ENCODE measurements around the gene ITPRID2.

ITPRID2 gene

GRCh38 chr2:181879295-181879694, 12.2 kb upstream of the ITPRID2 start:
- DNase-seq (ENCODE audit: low read depth in 2 of 2, low spot score in 1 of 2): no peak

GRCh38 chr2:181882246-181883020, 9.1 kb upstream of the ITPRID2 start:
- DNase-seq (ENCODE audit: low read depth in 2 of 2, low spot score in 1 of 2): no peak

- no peak for DNase-seq (ENCODE audit: low read depth in 2 of 2, low spot score in 1 of 2)
Measured at GRCh38 chr2:181884601-181885000, 6.9 kb upstream of the ITPRID2 start.

- DNase-seq (ENCODE audit: low read depth in 2 of 2, low spot score in 1 of 2): no peak
Measured at GRCh38 chr2:181885096-181885495, 6.4 kb upstream of the ITPRID2 start.

- no peak for DNase-seq (ENCODE audit: low read depth in 2 of 2, low spot score in 1 of 2)
Measured at GRCh38 chr2:181886192-181886591, 5.3 kb upstream of the ITPRID2 start.

GRCh38 chr2:181887045-181887444, 4.5 kb upstream of the ITPRID2 start:
- no peak for DNase-seq (ENCODE audit: low read depth in 2 of 2, low spot score in 1 of 2)

GRCh38 chr2:181889776-181890175, 1.8 kb upstream of the ITPRID2 start:
- no peak for DNase-seq (ENCODE audit: low read depth in 2 of 2, low spot score in 1 of 2)

GRCh38 chr2:181890271-181890670, 1.3 kb upstream of the ITPRID2 start:
- DNase-seq (ENCODE audit: low read depth in 2 of 2, low spot score in 1 of 2): no peak

GRCh38 chr2:181891966-181892798, 652 bp downstream of the ITPRID2 start:
- peak; percentile 19 to 40 for DNase-seq (ENCODE audit: low read depth in 2 of 2, low spot score in 1 of 2)

GRCh38 chr2:181892799-181893435, 1.4 kb downstream of the ITPRID2 start:
- no peak for DNase-seq (ENCODE audit: low read depth in 2 of 2, low spot score in 1 of 2)

GRCh38 chr2:181894381-181894780, 2.9 kb downstream of the ITPRID2 start:
- DNase-seq (ENCODE audit: low read depth in 2 of 2, low spot score in 1 of 2): no peak

- no peak for DNase-seq (ENCODE audit: low read depth in 2 of 2, low spot score in 1 of 2)
Measured at GRCh38 chr2:181895818-181896217, 4.3 kb downstream of the ITPRID2 start.

GRCh38 chr2:181896286-181896685, 4.8 kb downstream of the ITPRID2 start:
- no peak for DNase-seq (ENCODE audit: low read depth in 2 of 2, low spot score in 1 of 2)

- no peak for DNase-seq (ENCODE audit: low read depth in 2 of 2, low spot score in 1 of 2)
Measured at GRCh38 chr2:181900007-181900651, 8.6 kb downstream of the ITPRID2 start.

GRCh38 chr2:181902625-181903024, 11.1 kb downstream of the ITPRID2 start:
- DNase-seq (ENCODE audit: low read depth in 2 of 2, low spot score in 1 of 2): no peak

- DNase-seq (ENCODE audit: low read depth in 2 of 2, low spot score in 1 of 2): no peak
Measured at GRCh38 chr2:181904022-181904632, 12.6 kb downstream of the ITPRID2 start.

- no peak for DNase-seq (ENCODE audit: low read depth in 2 of 2, low spot score in 1 of 2)
Measured at GRCh38 chr2:181907057-181907456, 15.5 kb downstream of the ITPRID2 start.

GRCh38 chr2:181907635-181908034, 16.1 kb downstream of the ITPRID2 start:
- no peak for DNase-seq (ENCODE audit: low read depth in 2 of 2, low spot score in 1 of 2)

GRCh38 chr2:181910028-181910831, 18.7 kb downstream of the ITPRID2 start:
- DNase-seq (ENCODE audit: low read depth in 2 of 2, low spot score in 1 of 2): no peak

GRCh38 chr2:181911830-181912229, 20.3 kb downstream of the ITPRID2 start:
- DNase-seq (ENCODE audit: low read depth in 2 of 2, low spot score in 1 of 2): no peak
